Measurements from ENCODE around the gene CRTC3.

CRTC3 gene

DNA sequence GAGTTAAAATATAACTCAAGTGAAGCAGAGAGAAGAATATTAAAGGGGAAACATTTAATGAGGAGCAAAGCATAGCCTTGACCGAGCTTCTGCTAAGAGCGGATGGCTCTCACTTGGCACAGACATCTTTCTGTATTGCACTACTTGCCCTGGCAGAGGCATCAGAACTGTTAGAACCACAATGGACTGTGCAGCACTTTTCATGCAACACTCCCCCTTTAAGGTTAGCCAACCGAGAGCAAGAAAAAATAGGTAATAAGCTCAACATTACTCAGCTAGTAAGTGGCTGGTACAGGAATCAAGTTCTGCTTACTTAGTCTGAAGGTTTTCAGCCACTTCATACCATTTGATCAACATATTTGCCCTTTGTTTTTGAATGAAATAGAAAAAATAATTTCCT is 33.7 kb downstream of the CRTC3 start:
- peaks cover 4% of the 10 kb centered on the region; the same call in 1 of the 2 replicates for H3K4me1 ChIP-seq (ENCODE audit: control insufficient read depth, insufficient read depth, low read length)
- no peaks in the 10 kb centered on the region for H3K36me3 ChIP-seq (ENCODE audit: control insufficient read depth, insufficient read depth, low read length)
- 0 out of 2 replicates have a peak, but pooled peaks cover 2% of the 10 kb centered on the region for H3K9me3 ChIP-seq (ENCODE audit: control insufficient read depth, insufficient read depth, low read depth, low read length)
- H3K9ac ChIP-seq (ENCODE audit: low read length), result no peak overlapping the region
- H3K4me3 ChIP-seq (ENCODE audit: low read depth, low read length), result no peak overlapping the region
- no peaks in the 10 kb centered on the region for H3K27me3 ChIP-seq (ENCODE audit: control insufficient read depth, insufficient read depth, low read length)
- H3K27ac ChIP-seq (ENCODE audit: low read depth, low read length), result no peak overlapping the region

DNA sequence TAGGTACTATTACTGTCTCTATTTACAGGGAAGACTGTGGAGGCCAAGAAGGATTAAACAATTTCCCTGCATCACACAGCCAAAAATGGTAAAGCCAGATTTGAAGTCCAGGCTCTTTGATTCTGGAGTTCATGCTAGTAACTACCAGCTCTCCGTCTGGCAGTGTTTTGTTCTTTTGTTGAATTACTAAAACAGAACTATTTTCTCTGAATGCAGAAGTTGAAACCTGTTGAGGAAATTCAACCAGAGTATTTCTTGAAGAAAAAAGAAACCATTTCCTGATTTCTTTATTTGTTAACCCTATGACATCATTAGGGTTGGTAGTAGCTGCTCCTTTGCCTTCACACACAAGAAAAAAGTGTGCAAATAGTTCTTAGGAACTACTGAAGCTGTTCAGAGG is 34.3 kb downstream of the CRTC3 start:
- Histone ChIP-seq H3K27ac (ENCODE audit: low read depth, low read length) (no peak overlapping the region), H3K9ac (ENCODE audit: low read length) (no peak overlapping the region), H3K36me3 (ENCODE audit: control insufficient read depth, insufficient read depth, low read length) (no peaks in the 10 kb centered on the region), H3K4me1 (ENCODE audit: control insufficient read depth, insufficient read depth, low read length) (peaks cover 4% of the 10 kb centered on the region; the same call in 1 of the 2 replicates), H3K4me3 (ENCODE audit: low read depth, low read length) (no peak overlapping the region), H3K27me3 (ENCODE audit: control insufficient read depth, insufficient read depth, low read length) (no peaks in the 10 kb centered on the region), H3K9me3 (ENCODE audit: control insufficient read depth, insufficient read depth, low read depth, low read length) (0 out of 2 replicates have a peak, but pooled peaks cover 2% of the 10 kb centered on the region)

DNA sequence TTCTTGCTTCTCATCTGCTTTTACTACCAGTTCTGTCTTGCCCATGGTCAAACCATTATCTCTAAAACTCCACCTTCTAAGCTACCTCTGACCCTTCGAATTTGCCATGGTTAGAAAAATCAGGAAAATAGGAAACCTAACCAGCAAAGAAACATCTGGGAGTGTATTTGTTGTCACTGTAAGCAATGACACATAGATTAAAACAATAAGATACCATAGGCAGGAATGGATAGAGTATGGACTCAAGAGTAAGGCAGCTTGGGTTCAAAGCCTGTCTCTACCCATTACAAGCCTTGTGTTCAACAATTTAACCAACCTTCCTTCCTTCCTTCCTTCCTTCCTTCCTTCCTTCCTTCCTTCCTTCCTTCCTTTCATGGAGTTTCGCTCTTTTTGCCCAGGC is 34.9 kb downstream of the CRTC3 start:
- no peak overlapping the region for H3K9ac ChIP-seq (ENCODE audit: low read length)
- H3K36me3 ChIP-seq (ENCODE audit: control insufficient read depth, insufficient read depth, low read length), result no peaks in the 10 kb centered on the region
- H3K27me3 ChIP-seq (ENCODE audit: control insufficient read depth, insufficient read depth, low read length), result no peaks in the 10 kb centered on the region
- peaks cover 4% of the 10 kb centered on the region; the same call in 1 of the 2 replicates for H3K4me1 ChIP-seq (ENCODE audit: control insufficient read depth, insufficient read depth, low read length)
- H3K9me3 ChIP-seq (ENCODE audit: control insufficient read depth, insufficient read depth, low read depth, low read length), result 0 out of 2 replicates have a peak, but pooled peaks cover 2% of the 10 kb centered on the region
- H3K27ac ChIP-seq (ENCODE audit: low read depth, low read length), result no peak overlapping the region
- H3K4me3 ChIP-seq (ENCODE audit: low read depth, low read length), result no peak overlapping the region

DNA sequence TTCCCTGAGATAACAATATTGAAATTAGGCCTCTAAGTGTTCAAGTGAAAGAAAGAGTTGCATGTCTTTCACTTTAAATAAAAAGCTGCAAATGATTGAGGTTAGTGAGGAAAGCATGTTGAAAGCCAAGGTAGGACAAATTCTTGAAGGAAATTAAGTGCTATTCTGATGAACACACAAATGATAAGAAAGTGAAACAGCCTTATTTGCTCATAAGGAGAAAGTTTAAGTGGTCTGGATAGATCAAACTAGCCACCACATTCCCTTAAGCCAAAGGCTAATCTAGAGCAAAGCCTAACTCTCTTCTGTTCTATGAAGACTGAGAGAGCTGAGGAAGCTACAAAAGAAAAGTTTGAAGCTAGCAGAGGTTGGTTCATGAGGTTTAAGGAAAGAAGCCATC is 36.1 kb downstream of the CRTC3 start:
- Histone ChIP-seq H3K4me3 (ENCODE audit: low read depth, low read length) (no peak overlapping the region), H3K27me3 (ENCODE audit: control insufficient read depth, insufficient read depth, low read length) (no peaks in the 10 kb centered on the region), H3K9ac (ENCODE audit: low read length) (no peak overlapping the region), H3K36me3 (ENCODE audit: control insufficient read depth, insufficient read depth, low read length) (no peaks in the 10 kb centered on the region), H3K4me1 (ENCODE audit: control insufficient read depth, insufficient read depth, low read length) (peaks cover 4% of the 10 kb centered on the region; the same call in 1 of the 2 replicates), H3K27ac (ENCODE audit: low read depth, low read length) (no peak overlapping the region), H3K9me3 (ENCODE audit: control insufficient read depth, insufficient read depth, low read depth, low read length) (0 out of 2 replicates have a peak, but pooled peaks cover 2% of the 10 kb centered on the region)

DNA sequence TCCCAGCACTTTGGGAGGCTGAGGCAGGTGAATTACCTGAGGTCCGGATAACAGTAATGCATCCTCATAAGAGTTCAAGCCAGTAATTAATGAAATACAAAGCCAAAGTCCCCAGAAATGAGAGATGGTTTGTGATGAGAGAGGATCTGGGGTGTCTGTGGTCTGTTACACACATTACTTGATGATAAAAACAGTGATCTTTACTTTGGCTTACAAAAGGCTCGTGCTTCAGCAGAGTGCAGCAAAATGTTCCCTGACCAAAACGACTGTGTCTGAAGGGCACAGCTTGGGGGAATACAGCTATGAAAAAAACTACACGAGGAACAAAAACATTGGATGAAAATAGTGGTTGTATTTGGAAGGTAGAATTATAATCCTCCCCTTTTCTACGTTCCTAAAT is 40.9 kb downstream of the CRTC3 start:
- no peaks in the 10 kb centered on the region for H3K4me1 ChIP-seq (ENCODE audit: control insufficient read depth, insufficient read depth, low read length)
- 0 out of 2 replicates have a peak, but pooled peaks cover 2% of the 10 kb centered on the region for H3K9me3 ChIP-seq (ENCODE audit: control insufficient read depth, insufficient read depth, low read depth, low read length)
- H3K27ac ChIP-seq (ENCODE audit: low read depth, low read length), result no peak overlapping the region
- no peak overlapping the region for H3K9ac ChIP-seq (ENCODE audit: low read length)
- no peaks in the 10 kb centered on the region for H3K36me3 ChIP-seq (ENCODE audit: control insufficient read depth, insufficient read depth, low read length)
- H3K27me3 ChIP-seq (ENCODE audit: control insufficient read depth, insufficient read depth, low read length), result no peaks in the 10 kb centered on the region
- no peak overlapping the region for H3K4me3 ChIP-seq (ENCODE audit: low read depth, low read length)

DNA sequence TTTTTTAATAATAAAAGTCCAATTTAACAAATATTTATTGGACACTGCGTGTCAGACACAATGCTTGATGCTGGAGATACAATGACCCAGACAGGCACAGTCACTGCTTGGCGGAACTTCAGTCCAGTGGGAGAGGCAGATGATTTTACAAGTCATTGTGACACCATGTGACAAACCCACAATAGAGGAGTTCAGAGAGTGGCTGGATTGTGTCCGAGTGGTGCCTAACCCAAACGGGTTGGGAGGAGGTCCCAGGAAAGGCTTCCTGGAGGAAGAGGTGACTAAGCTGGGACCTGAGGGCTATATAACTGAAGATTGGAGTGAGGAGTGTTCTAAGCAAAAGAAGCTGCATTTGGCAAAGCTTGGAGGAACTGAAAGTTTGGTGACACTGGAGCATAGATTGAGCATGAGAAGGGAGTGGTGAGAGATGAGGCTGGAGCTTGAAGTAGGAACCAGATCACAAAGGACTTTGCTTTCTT is 41.4 kb downstream of the CRTC3 start:
- no peak overlapping the region for H3K9ac ChIP-seq (ENCODE audit: low read length)
- no peaks in the 10 kb centered on the region for H3K4me1 ChIP-seq (ENCODE audit: control insufficient read depth, insufficient read depth, low read length)
- 0 out of 2 replicates have a peak, but pooled peaks cover 2% of the 10 kb centered on the region for H3K9me3 ChIP-seq (ENCODE audit: control insufficient read depth, insufficient read depth, low read depth, low read length)
- H3K27me3 ChIP-seq (ENCODE audit: control insufficient read depth, insufficient read depth, low read length), result no peaks in the 10 kb centered on the region
- no peaks in the 10 kb centered on the region for H3K36me3 ChIP-seq (ENCODE audit: control insufficient read depth, insufficient read depth, low read length)
- no peak overlapping the region for H3K4me3 ChIP-seq (ENCODE audit: low read depth, low read length)
- H3K27ac ChIP-seq (ENCODE audit: low read depth, low read length), result no peak overlapping the region

DNA sequence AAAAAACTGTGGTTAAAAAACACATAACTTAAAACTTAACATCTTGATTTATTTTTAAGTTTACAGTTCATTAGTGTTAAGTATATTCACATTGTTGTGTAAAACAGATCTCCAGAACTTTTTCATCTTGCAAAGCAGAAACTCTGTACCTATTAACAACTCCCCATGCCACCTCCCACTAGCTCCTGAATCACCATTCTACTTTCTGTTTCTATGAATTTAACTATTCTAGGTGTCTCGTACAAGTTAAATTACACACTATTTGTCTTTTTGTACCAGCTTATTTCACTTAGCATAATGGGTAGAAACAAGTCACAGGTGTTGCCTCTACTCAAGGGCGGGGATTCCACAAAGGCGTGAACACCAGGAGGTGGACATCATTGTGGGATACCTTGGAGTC is 43.2 kb downstream of the CRTC3 start:
- Histone ChIP-seq H3K27ac (ENCODE audit: low read depth, low read length) (no peak overlapping the region), H3K4me1 (ENCODE audit: control insufficient read depth, insufficient read depth, low read length) (peaks cover 14% of the 10 kb centered on the region), H3K27me3 (ENCODE audit: control insufficient read depth, insufficient read depth, low read length) (no peaks in the 10 kb centered on the region), H3K9ac (ENCODE audit: low read length) (no peak overlapping the region), H3K36me3 (ENCODE audit: control insufficient read depth, insufficient read depth, low read length) (no peaks in the 10 kb centered on the region), H3K9me3 (ENCODE audit: control insufficient read depth, insufficient read depth, low read depth, low read length) (no peaks in the 10 kb centered on the region), H3K4me3 (ENCODE audit: low read depth, low read length) (no peak overlapping the region)

DNA sequence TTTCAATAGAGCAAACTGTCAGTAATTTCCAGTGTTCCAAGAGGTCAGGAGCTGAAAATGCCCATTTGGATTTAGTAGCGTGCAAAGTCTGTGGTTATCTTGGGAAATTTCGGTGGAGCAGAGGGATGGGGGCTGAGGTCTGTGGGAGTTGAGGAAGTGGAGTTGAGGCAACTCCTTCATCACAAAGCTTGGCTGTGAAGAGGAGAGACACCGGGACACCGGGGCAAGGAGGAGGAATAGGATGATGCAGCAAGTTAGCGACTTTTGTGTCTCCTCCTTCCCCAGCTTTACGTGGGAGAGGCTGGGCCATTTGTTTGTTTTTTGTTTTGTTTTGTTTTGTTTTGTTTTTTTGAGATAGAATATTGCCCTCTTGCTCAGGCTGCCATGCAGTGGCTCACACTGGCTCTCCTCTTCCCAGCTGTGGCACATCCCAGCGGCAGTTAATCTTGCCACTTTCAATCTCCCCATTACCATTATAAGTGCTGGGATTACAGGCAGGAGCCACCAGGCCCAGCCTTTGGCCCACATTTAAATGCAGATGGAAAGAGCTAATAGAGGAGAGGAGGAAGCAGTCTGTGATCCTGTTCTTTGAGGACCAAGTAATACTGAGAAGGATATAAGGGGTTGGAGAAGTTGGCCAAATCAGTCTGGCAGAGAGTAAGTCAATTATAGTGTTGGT is 47.1 kb downstream of the CRTC3 start:
- no peak overlapping the region for H3K27ac ChIP-seq (ENCODE audit: low read depth, low read length)

DNA sequence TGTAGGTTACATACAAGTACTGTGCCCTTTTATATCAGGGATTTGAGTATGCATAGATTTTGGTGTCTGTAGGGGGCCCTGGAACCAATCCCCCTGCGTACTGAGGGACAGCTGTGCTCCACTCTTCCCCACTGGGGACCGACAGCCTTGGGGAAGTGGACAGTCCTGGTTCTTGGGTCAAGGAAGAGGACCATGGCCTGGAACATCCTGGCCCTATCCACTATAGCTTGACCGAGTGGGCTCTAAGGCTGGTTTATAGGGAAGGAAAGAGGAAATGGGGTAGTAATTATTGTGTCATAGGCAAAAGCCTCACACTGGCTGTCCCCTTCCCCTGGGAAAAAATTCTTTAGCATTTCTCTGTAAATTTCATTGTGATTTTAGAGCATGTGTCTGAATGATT is 49.5 kb downstream of the CRTC3 start:
- no peaks in the 10 kb centered on the region for H3K9me3 ChIP-seq (ENCODE audit: control insufficient read depth, insufficient read depth, low read depth, low read length)
- H3K27me3 ChIP-seq (ENCODE audit: control insufficient read depth, insufficient read depth, low read length), result no peaks in the 10 kb centered on the region
- no peak overlapping the region for H3K4me3 ChIP-seq (ENCODE audit: low read depth, low read length)
- no peak overlapping the region for H3K9ac ChIP-seq (ENCODE audit: low read length)
- no peak overlapping the region for H3K27ac ChIP-seq (ENCODE audit: low read depth, low read length)
- H3K4me1 ChIP-seq (ENCODE audit: control insufficient read depth, insufficient read depth, low read length), result peaks cover 55% of the 10 kb centered on the region
- no peaks in the 10 kb centered on the region for H3K36me3 ChIP-seq (ENCODE audit: control insufficient read depth, insufficient read depth, low read length)

More for the DNA sequence above, 47.1 kb downstream of the CRTC3 start:
- no peak overlapping the region for H3K4me3 ChIP-seq (ENCODE audit: low read depth, low read length)
- no peaks in the 10 kb centered on the region for H3K36me3 ChIP-seq (ENCODE audit: control insufficient read depth, insufficient read depth, low read length)
- no peaks in the 10 kb centered on the region for H3K27me3 ChIP-seq (ENCODE audit: control insufficient read depth, insufficient read depth, low read length)
- H3K9ac ChIP-seq (ENCODE audit: low read length), result no peak overlapping the region
- no peaks in the 10 kb centered on the region for H3K9me3 ChIP-seq (ENCODE audit: control insufficient read depth, insufficient read depth, low read depth, low read length)
- H3K4me1 ChIP-seq (ENCODE audit: control insufficient read depth, insufficient read depth, low read length), result peaks cover 32% of the 10 kb centered on the region

DNA sequence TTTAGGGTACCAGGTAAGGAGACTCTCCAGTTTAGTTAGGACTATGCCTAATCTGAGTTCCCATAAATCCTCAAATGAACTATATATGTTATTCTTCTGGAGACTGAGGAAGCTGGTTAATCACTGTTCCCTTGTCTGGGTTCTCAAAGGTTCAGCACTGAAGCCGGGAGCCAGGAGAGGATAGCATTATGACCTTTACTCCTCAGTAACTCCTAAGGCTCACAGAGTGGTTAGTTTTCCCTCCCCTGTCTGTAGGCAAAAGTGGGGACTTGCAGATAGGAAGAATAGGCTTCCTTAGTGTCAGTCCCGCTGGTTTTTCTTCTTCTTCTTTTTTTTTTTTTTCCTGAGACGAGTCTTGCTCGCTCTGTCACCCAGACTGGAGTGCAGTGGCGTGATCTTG is 50.4 kb downstream of the CRTC3 start:
- Histone ChIP-seq H3K4me3 (ENCODE audit: low read depth, low read length) (no peak overlapping the region), H3K27me3 (ENCODE audit: control insufficient read depth, insufficient read depth, low read length) (peaks cover 4% of the 10 kb centered on the region; the same call in 1 of the 2 replicates), H3K4me1 (ENCODE audit: control insufficient read depth, insufficient read depth, low read length) (peaks cover 57% of the 10 kb centered on the region), H3K36me3 (ENCODE audit: control insufficient read depth, insufficient read depth, low read length) (no peaks in the 10 kb centered on the region), H3K27ac (ENCODE audit: low read depth, low read length) (no peak overlapping the region), H3K9me3 (ENCODE audit: control insufficient read depth, insufficient read depth, low read depth, low read length) (no peaks in the 10 kb centered on the region), H3K9ac (ENCODE audit: low read length) (no peak overlapping the region)

DNA sequence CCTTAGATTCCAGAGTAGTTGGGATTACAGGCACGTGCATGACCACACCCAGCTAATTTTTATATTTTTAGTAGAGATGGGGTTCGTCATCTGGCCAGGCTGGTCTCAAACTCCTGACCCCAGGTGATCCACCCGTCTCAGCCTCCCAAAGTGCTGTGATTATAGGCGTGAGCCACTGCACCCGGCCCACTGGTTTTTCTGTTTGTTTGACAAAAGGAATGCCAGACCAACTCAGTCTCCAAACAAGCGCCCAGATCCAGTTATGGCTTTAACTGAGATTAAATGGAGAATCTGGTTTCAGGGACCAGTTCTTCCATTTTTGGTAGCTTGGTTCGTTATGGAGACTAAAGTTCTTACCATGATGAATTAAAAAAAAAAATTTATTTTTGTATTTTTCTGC is 50.8 kb downstream of the CRTC3 start:
- H3K9me3 ChIP-seq (ENCODE audit: control insufficient read depth, insufficient read depth, low read depth, low read length), result no peaks in the 10 kb centered on the region
- peaks cover 8% of the 10 kb centered on the region; the same call in 1 of the 2 replicates for H3K27me3 ChIP-seq (ENCODE audit: control insufficient read depth, insufficient read depth, low read length)
- peaks cover 58% of the 10 kb centered on the region for H3K4me1 ChIP-seq (ENCODE audit: control insufficient read depth, insufficient read depth, low read length)
- H3K36me3 ChIP-seq (ENCODE audit: control insufficient read depth, insufficient read depth, low read length), result no peaks in the 10 kb centered on the region
- H3K27ac ChIP-seq (ENCODE audit: low read depth, low read length), result no peak overlapping the region
- H3K9ac ChIP-seq (ENCODE audit: low read length), result no peak overlapping the region
- H3K4me3 ChIP-seq (ENCODE audit: low read depth, low read length), result no peak overlapping the region
